Subcutaneous adipose tissue (tissue), 4 donors: ENCODE results near the gene ZNF791. TPM values are rescaled to one million over a fixed set of nuclear protein-coding genes. Genes with fewer than 3 reads are reported as not detected.

Experiments
- CTCF ChIP-seq: fragments of 450-650 bp; IDR thresholded peaks from one replicate; pipeline ENCODE4 v1.5.1; 2016; ENCODE audit warnings: low read depth, mild to moderate bottlenecking, control low read depth, antibody characterized with exemption, moderate library complexity
- total RNA-seq, 4 donors: library from RNA; depleted of rRNA; stranded (reverse); fragments of >200 nt; gene quantifications; one replicate each; pipeline ENCODE4 v1.1.0, GENCODE V29; 2016

ZNF791 gene
- total RNA-seq, 4 donors from 2014 or later: 21.2 to 26.0 (median 24.9) TPM

- no peak for TF ChIP-seq CTCF
Measured at GRCh38 chr19:12665281-12665573, 54.5 kb downstream of the ZNF791 start.

DNA sequence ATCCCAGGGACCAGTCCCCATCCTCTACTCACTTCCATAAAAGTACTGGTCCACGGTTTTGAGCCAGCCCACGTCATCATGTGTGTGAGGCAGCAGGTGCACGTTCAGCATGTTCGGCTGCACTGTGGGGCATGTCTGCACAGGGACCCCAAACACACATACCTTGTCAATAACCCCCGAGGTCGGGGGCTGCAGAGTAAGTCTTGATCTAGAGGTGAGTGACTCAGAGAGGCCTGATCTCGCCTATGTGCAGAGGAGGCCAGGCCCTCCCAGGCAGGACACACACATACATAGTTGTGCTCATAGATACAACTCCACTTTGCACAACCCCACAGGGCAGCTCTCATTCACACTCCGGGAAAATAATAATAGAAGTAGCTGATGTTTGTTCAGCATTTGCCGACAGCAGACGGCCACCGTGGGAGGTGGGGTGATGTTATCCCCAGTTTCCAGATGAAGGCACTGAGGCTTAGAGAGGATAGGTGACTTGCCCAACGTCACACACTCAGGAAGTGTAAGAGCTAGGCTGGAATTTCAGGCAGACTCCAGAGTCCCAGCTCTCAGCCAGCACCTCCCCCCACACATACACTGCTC, 55.0 kb downstream of the ZNF791 start:
- no peak for TF ChIP-seq CTCF

GRCh38 chr19:12666265-12667048, 55.7 kb downstream of the ZNF791 start, which contains the start of the genes MAN2B1 and WDR83:
Gene MAN2B1 (minus strand): TSS chr19:12666742. CDS start chr19:12666701, 41 bp downstream.
Gene WDR83 (plus strand): TSS chr19:12666807. CDS start chr19:12669791, 2,984 bp downstream.
- TF ChIP-seq CTCF: no peak

GRCh38 chr19:12667731-12668302, 57.1 kb downstream of the ZNF791 start:
- no peak for TF ChIP-seq CTCF

DNA sequence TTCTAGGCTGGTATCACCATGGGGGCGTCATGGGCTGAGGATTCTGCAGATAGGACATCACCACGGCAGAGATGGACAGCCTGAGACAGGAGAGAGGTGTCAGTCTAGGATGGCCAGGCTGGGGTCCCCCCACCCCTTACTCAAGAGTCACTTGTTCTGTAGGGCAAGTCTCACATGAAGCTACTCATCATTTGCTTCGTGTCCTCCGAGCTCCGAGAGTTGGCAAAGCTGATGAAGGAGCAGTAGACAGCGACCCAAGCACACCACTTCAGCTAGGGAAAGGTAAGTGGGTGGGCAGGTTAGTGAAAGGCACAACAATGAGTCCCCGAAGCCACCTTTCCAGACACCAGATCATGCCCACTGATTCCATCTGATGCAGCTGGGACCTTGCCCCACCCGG, 57.6 kb downstream of the ZNF791 start:
- no peak for TF ChIP-seq CTCF

DNA sequence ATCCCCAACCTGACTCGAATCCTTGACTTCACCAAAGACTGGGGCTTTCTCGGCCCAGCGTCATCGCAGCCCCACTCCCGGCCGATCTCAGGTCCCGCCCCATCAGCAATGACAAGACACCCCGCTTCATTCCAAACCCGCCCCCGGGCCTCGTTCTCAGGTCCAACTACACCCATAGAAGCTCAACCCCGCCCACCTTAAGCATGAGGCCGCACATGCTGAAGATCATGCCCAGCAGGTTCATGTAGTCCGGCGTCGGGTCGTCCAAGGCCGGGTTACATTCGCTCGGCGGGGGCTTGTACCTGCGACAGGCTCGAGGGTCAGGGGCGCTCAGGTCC, 58.2 kb downstream of the ZNF791 start:
- no peak for TF ChIP-seq CTCF
